ENCODE data around the gene FAM110A.

The FAM110A gene

GRCh38 chr20:884983-885952, 51.8 kb downstream of the FAM110A start:
- Histone ChIP-seq H3K27me3 (ENCODE audit: insufficient read depth, low read length, poor library complexity, severe bottlenecking) (no peaks in the 10 kb centered on the region), H3K4me2 (ENCODE audit: low read depth, low read length, poor library complexity, severe bottlenecking) (no peak overlapping the region), H3K9ac (ENCODE audit: low read depth, low read length, poor library complexity, severe bottlenecking) (no peak overlapping the region), H3K4me3 (ENCODE audit: low read length, poor library complexity, severe bottlenecking) (no peak overlapping the region), H4K20me1 (ENCODE audit: insufficient read depth, low read length, poor library complexity, severe bottlenecking) (no peaks in the 10 kb centered on the region), H3K4me1 (ENCODE audit: insufficient read depth, low read length, poor library complexity, severe bottlenecking) (no peaks in the 10 kb centered on the region), H3K79me2 (ENCODE audit: insufficient read depth, low read length) (no peaks in the 10 kb centered on the region), H3K9me2 (replicated peaks; ENCODE audit: low read depth, low read length) (no peaks in the 10 kb centered on the region), H3F3A (ENCODE audit: low read depth) (no peaks in the 10 kb centered on the region), H3K36me3 (ENCODE audit: insufficient read depth, low read length) (no peaks in the 10 kb centered on the region), H2AFZ (ENCODE audit: low read length) (no peak overlapping the region), H3K9me3 (ENCODE audit: insufficient read depth, low read depth, low read length) (no peaks in the 10 kb centered on the region)
- TF ChIP-seq EZH2phosphoT487 (IDR thresholded peaks at IDR 0.05; ENCODE audit: borderline replicate concordance) (no peak), CTCF (conservative IDR thresholded peaks at IDR 0.05; ENCODE audit: low read length) (no peak)

GRCh38 chr20:887137-887536, 53.6 kb downstream of the FAM110A start:
- no peaks in the 10 kb centered on the region for H3K27me3 ChIP-seq (ENCODE audit: insufficient read depth, low read length, poor library complexity, severe bottlenecking)
- H3K4me3 ChIP-seq (ENCODE audit: low read length, poor library complexity, severe bottlenecking) = no peak overlapping the region
- no peaks in the 10 kb centered on the region for H3K9me2 ChIP-seq (replicated peaks; ENCODE audit: low read depth, low read length)
- H3K79me2 ChIP-seq (ENCODE audit: insufficient read depth, low read length) = no peaks in the 10 kb centered on the region
- no peaks in the 10 kb centered on the region for H3K9me3 ChIP-seq (ENCODE audit: insufficient read depth, low read depth, low read length)
- H4K20me1 ChIP-seq (ENCODE audit: insufficient read depth, low read length, poor library complexity, severe bottlenecking) = no peaks in the 10 kb centered on the region
- no peaks in the 10 kb centered on the region for H3K36me3 ChIP-seq (ENCODE audit: insufficient read depth, low read length)
- peak; percentile 20; the same call in 1 of the 2 replicates for TF ChIP-seq CTCF (conservative IDR thresholded peaks at IDR 0.05; ENCODE audit: low read length)
- TF ChIP-seq EZH2phosphoT487 (IDR thresholded peaks at IDR 0.05; ENCODE audit: borderline replicate concordance) = no peak
- peaks cover 8% of the 10 kb centered on the region for H3K4me1 ChIP-seq (ENCODE audit: insufficient read depth, low read length, poor library complexity, severe bottlenecking)
- no peak overlapping the region for H2AFZ ChIP-seq (ENCODE audit: low read length)
- no peaks in the 10 kb centered on the region for H3F3A ChIP-seq (ENCODE audit: low read depth)
- no peak overlapping the region for H3K9ac ChIP-seq (ENCODE audit: low read depth, low read length, poor library complexity, severe bottlenecking)
- no peak overlapping the region for H3K4me2 ChIP-seq (ENCODE audit: low read depth, low read length, poor library complexity, severe bottlenecking)

- Histone ChIP-seq H3K27me3 (ENCODE audit: insufficient read depth, low read length, poor library complexity, severe bottlenecking) (no peaks in the 10 kb centered on the region), H4K20me1 (ENCODE audit: insufficient read depth, low read length, poor library complexity, severe bottlenecking) (no peaks in the 10 kb centered on the region), H2AFZ (ENCODE audit: low read length) (no peak overlapping the region), H3K4me2 (ENCODE audit: low read depth, low read length, poor library complexity, severe bottlenecking) (no peak overlapping the region), H3K79me2 (ENCODE audit: insufficient read depth, low read length) (no peaks in the 10 kb centered on the region), H3K36me3 (ENCODE audit: insufficient read depth, low read length) (no peaks in the 10 kb centered on the region), H3K9me2 (replicated peaks; ENCODE audit: low read depth, low read length) (no peaks in the 10 kb centered on the region), H3K4me3 (ENCODE audit: low read length, poor library complexity, severe bottlenecking) (no peak overlapping the region), H3K9ac (ENCODE audit: low read depth, low read length, poor library complexity, severe bottlenecking) (no peak overlapping the region), H3F3A (ENCODE audit: low read depth) (no peaks in the 10 kb centered on the region), H3K4me1 (ENCODE audit: insufficient read depth, low read length, poor library complexity, severe bottlenecking) (peaks cover 8% of the 10 kb centered on the region), H3K9me3 (ENCODE audit: insufficient read depth, low read depth, low read length) (no peaks in the 10 kb centered on the region)
- TF ChIP-seq EZH2phosphoT487 (IDR thresholded peaks at IDR 0.05; ENCODE audit: borderline replicate concordance) (no peak), CTCF (conservative IDR thresholded peaks at IDR 0.05; ENCODE audit: low read length) (no peak)
Measured at GRCh38 chr20:888057-888456, 54.5 kb downstream of the FAM110A start.
